A549 (cell line): ENCODE results near the gene LRP3.

Experiments used
- CHD2 ChIP-seq: fragments of 150-350 bp; IDR thresholded peaks from 2 replicates; pipeline ENCODE4 v1.6.1; 2014; ENCODE audit warnings: low read length; ENCODE audit not compliant: partially characterized antibody
- CTCF ChIP-seq: fragments of >200 bp; sonication (Bioruptor Twin); formaldehyde crosslinking; IDR thresholded peaks from 3 replicates; pipeline ENCODE4 v1.5.1; 2016
- ELK1 ChIP-seq: fragments of 150-350 bp; IDR thresholded peaks from 2 replicates; pipeline ENCODE4 v1.6.1; 2014; ENCODE audit warnings: low read depth, mild to moderate bottlenecking, low read length
- HOXA7 ChIP-seq: fragments of 250-450 bp; sonication (Bioruptor Pico); IDR thresholded peaks from 2 replicates; pipeline ENCODE4 v1.5.0; 2020; ENCODE audit warnings: mild to moderate bottlenecking, moderate library complexity
- JUN ChIP-seq, 2 experiments: fragments of >200 bp; sonication (Bioruptor Twin); formaldehyde crosslinking; IDR thresholded peaks; 2 replicates in 1 of 2; 3 replicates in 1 of 2; pipeline ENCODE4 v1.6.1; 2016 to 2017
- MYC ChIP-seq: IDR thresholded peaks from 2 replicates; pipeline ENCODE4 v1.6.1; 2012; ENCODE audit warnings: mild to moderate bottlenecking, inconsistent platforms, low read length, improper control_type of control experiment, borderline replicate concordance
- USF2 ChIP-seq: fragments of 450-650 bp; IDR thresholded peaks from 2 replicates; pipeline ENCODE4 v1.6.1; 2014; ENCODE audit warnings: antibody characterized with exemption

- no peak for TF ChIP-seq HOXA7 (CRISPR knock-in tag)
- TF ChIP-seq CTCF, result no peak
- no peak for TF ChIP-seq ELK1
- no peak for TF ChIP-seq MYC
- no peak for TF ChIP-seq CHD2
- no peak for TF ChIP-seq JUN (IDR thresholded peaks at IDR 0.05)
- no peak for TF ChIP-seq USF2
Measured at GRCh38 chr19:33147538-33147937, 46.6 kb upstream of the LRP3 start.
